Mammary microvascular endothelial cell (primary cell): ENCODE data around the gene POLR1G. TPM values are rescaled to one million over a fixed set of nuclear protein-coding genes. Genes with fewer than 3 reads are reported as not detected.

Experiments used
- total RNA-seq: library from RNA; depleted of rRNA; stranded (reverse); fragments of >200 nt; gene quantifications from 2 replicates; pipeline ENCODE4 v1.2.3, GENCODE V29; 2015

POLR1G gene, protein sequence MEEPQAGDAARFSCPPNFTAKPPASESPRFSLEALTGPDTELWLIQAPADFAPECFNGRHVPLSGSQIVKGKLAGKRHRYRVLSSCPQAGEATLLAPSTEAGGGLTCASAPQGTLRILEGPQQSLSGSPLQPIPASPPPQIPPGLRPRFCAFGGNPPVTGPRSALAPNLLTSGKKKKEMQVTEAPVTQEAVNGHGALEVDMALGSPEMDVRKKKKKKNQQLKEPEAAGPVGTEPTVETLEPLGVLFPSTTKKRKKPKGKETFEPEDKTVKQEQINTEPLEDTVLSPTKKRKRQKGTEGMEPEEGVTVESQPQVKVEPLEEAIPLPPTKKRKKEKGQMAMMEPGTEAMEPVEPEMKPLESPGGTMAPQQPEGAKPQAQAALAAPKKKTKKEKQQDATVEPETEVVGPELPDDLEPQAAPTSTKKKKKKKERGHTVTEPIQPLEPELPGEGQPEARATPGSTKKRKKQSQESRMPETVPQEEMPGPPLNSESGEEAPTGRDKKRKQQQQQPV
- 22.1 and 25.8 TPM in 2 replicates for total RNA-seq

DNA sequence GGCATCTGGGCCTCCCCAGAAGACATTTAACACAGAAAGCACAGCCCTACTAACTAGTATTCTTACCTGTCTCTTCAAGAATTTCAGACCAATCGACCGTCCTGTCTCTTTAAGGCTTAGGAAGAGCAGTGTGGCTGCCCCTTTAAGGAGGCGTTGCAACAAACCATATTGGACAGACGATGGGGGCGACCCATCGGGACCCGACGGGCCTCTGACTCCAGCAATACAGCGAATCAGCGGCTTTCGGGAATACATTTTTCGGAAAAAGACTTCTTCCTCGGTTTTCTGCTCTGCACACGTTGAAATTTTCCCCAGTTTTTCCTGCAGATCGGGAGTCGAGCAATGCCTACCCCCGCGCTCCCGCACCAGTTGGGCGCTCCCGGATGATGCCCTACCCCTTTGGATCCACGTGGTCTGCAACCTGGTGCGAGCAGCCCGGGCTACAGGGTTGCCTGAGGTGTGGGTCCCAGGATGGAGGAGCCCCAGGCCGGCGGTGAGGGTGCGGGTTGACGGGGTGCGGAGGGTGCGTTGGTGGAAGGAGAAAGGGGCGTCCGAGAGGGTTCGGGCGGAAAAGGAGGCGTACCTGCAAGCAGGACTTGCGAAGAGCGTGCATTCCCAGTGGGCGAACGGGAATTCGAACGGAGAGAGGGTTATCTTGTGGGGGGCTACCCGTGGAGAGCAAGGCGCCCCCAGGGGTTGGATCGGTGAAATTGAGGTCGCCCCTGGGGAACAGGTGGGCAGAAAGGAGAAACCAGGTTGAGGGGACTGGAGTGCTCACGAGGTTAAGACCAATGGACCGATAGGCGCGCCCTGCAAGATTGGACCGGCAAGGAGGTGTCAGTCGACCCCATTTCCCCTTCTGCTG, at the start of gene POLR1G:
Gene POLR1G (plus strand): TSS at position 419 of the 865 bp plus-strand sequence. CDS start 53 bp downstream, at position 472.

DNA sequence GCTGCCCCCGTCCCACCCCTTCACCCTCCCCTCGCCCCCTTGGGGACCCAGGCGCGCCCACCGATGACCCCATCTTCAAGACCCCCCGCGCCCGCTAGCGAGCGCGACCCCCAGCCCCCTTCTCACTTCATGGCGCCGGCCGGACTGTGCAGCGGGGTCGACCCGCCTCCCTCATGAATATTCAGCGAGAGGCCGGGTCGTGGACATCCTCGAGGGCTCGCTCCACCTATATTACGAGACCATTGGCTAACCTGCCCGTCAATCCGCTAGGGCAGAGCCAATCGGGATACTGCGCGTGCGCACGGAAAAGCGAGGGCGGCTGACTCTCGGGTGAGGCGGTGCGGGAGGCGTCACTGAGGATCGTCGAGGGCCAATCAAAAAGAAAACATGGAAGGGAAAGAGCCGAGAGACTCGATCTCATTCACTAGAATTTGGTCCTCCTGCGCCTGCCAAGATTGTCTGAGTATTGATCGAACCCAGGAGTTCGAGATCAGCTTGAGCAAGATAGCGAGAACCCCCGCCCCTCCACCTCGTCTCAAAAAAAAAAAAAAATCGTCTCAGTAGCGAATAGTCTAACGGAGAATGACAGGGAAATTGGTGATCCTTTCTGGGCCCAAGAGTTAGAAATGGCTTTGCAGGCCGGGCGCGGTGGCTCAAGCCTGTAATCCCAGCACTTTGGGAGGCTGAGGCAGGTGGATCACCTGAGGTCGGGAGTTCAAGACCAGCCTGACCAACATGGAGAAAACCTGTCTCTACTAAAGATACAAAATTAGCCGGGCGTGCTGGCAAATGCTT, 35.8 kb upstream of the POLR1G start, which contains the start of gene ERCC2:
Gene ERCC2 (minus strand): TSS at position 164 of the 795 bp plus-strand sequence. CDS start 33 bp downstream, at position 131.

DNA sequence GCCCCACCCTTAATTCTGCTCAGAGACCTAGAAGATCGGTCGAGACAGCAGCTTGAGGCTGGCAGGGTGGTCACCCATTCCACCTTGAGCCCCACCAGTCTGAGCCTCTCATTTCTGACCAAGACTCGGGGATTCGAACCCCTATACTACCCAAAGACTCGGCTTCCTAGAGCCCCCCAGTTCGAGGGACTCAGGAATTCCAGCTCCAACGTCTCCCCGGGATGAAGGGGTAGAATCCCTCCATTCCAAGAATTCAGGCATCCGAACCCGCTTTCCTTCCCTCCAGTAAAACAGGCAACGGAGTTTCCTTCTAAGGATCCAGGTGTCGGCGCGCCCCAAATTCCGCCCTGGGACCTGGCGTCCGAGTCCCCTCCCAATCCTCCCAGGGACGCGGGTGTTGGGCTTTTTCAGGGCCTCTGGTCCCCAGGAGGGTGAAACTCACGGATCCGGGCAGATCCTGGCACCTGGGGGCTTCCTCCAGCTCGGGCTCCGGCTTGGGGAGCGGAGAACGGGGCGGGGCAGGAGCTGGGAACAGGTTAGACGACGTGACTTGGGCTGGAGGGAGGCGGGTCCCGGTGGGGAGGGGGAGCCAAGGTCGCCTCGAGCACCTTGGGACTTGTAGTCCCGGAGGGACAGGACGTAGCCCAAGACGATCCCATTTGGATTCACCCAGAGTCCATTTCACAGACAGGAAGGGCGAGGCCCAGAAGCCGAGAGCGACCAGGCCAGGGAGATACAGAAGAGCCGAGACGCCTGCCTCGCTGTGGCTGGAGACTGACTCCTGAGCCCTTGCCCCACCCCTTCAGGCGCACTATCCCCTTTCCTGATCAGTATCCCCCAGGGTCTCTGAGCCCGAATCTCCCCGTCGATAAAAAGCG, 1.6 kb upstream of the POLR1G start, which contains the start of gene PPP1R13L:
Gene PPP1R13L (minus strand): TSS at position 513 of the 878 bp plus-strand sequence. CDS start 6,751 bp downstream, outside the sequence.

DNA sequence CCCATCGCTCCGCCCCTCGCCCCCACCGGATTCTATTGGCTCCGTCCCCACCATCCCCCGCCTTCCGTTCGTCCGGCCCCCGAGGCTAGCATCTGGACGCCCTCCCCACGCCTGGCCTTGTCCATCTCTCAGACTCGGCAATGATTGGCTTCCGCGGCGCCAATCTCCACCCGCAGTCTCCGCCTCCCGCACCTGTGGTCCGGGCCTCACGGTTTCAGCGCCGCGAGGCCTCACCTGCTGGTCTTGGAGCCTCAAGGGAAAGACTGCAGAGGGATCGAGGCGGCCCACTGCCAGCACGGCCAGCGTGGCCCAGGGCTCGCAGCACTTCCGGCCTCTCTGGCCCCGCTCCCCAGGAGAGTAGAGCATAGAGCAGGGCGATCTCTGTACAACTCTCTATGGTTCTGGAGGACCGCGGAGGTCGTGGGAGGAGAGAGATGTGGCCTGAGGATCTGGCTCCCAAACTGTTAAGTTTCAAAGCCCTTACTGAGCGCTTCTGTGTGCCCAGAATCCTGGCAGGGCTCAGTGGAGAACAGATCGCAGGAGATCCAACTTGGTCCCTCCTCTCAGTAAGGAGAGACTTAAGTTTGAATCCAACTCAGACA, 17.2 kb downstream of the POLR1G start, which contains the start of gene ERCC1:
Gene ERCC1 (minus strand): TSS at position 329 of the 602 bp plus-strand sequence. CDS start 543 bp downstream, outside the sequence.

Other genes with a start within 250 kb of the POLR1G start
- gene NKPD1, start 245.7 kb upstream of the POLR1G start, total RNA-seq: 0.05 TPM in 1 of 2 replicates, not detected in the other
- 7.7 and 15.8 TPM in 2 replicates for gene TRAPPC6A, start 228.4 kb upstream of the POLR1G start, total RNA-seq
- 4.3 and 9.6 TPM in 2 replicates for gene BLOC1S3, start 227.9 kb upstream of the POLR1G start, total RNA-seq
- gene EXOC3L2, start 161.2 kb upstream of the POLR1G start, total RNA-seq: 1.9 and 2.6 TPM in 2 replicates
- 10.0 and 18.8 TPM in 2 replicates for gene MARK4, start 155.4 kb upstream of the POLR1G start, total RNA-seq
- gene CKM, start 83.8 kb upstream of the POLR1G start, total RNA-seq: not detected in 2 replicates
- gene KLC3, start 65.9 kb upstream of the POLR1G start, total RNA-seq: not detected in 2 replicates
- 44.8 and 56.5 TPM in 2 replicates for gene ERCC2, start 36.1 kb upstream of the POLR1G start, total RNA-seq
- gene PPP1R13L, start 1.6 kb upstream of the POLR1G start, total RNA-seq: 20.8 and 24.6 TPM in 2 replicates
- gene ERCC1, start 17.3 kb downstream of the POLR1G start, total RNA-seq: 89.7 and 103 TPM in 2 replicates
- gene FOSB, start 61.4 kb downstream of the POLR1G start, total RNA-seq: 7.8 and 11.8 TPM in 2 replicates
- gene RTN2, start 90.4 kb downstream of the POLR1G start, total RNA-seq: 6.4 and 13.3 TPM in 2 replicates
- 0.89 TPM in 1 of 2 replicates, not detected in the other for gene PPM1N, start 91.8 kb downstream of the POLR1G start, total RNA-seq
- gene VASP, start 100.8 kb downstream of the POLR1G start, total RNA-seq: 219 and 220 TPM in 2 replicates
- gene OPA3, start 178.2 kb downstream of the POLR1G start, total RNA-seq: 12.0 and 13.7 TPM in 2 replicates
- gene GPR4, start 195.6 kb downstream of the POLR1G start, total RNA-seq: 22.5 and 26.0 TPM in 2 replicates
- gene EML2, start 232.8 kb downstream of the POLR1G start, total RNA-seq: 18.3 and 18.9 TPM in 2 replicates